ENCODE results near the gene PLEKHG3.

- TF ChIP-seq EZH2 (IDR thresholded peaks at IDR 0.05; ENCODE audit: borderline replicate concordance, low read length) (no peak), CTCF (conservative IDR thresholded peaks at IDR 0.05 in 1 of 2, IDR thresholded peaks at IDR 0.05 in 1 of 2; ENCODE audit: extremely low read depth in 1 of 2, insufficient read depth in 1 of 2, low read depth in 1 of 2, low read length in 2 of 2) (no peak)
Observed at GRCh38 chr14:64709126-64709525, 4.9 kb downstream of the PLEKHG3 start.
